Tibial artery (tissue), 4 donors: ENCODE results near the gene NPC1L1.

Experiments
- DNase-seq, 2 donors: peaks; one replicate each; pipeline ENCODE4 v3.0.0-alpha.2; 2019
- H3K27ac ChIP-seq, 2 donors: fragments of 200-600 bp; sonication (generic) in 1 of 2; 1 replicate in 1 of 2; 2 replicates in 1 of 2; pipeline ENCODE4 v1.5.1; 2018 to 2019; ENCODE audit warnings: mild to moderate bottlenecking in 1 of 2
- H3K27me3 ChIP-seq, 2 donors: fragments of 200-600 bp; sonication (generic) in 1 of 2; one replicate each; pipeline versions ENCODE4 v1.5.1 to v1.6.0; 2016 to 2019
- H3K36me3 ChIP-seq, 3 donors: fragments of 200-600 bp; sonication (generic) in 2 of 3; one replicate each; pipeline ENCODE4 v1.5.1; 2016 to 2019; ENCODE audit warnings: mild to moderate bottlenecking in 2 of 3
- H3K4me1 ChIP-seq, 4 donors: fragments of 200-600 bp; sonication (generic) in 2 of 4; 1 replicate in 3 of 4; 2 replicates in 1 of 4; pipeline ENCODE4 v1.5.1; 2016 to 2019
- H3K4me3 ChIP-seq, 2 donors: fragments of 200-600 bp; sonication (generic) in 1 of 2; 1 replicate in 1 of 2; 2 replicates in 1 of 2; pipeline ENCODE4 v1.5.1; 2018 to 2019; ENCODE audit warnings: mild to moderate bottlenecking in 2 of 2
- H3K9me3 ChIP-seq, 3 donors: fragments of 200-600 bp; sonication (generic) in 1 of 3; one replicate each; pipeline ENCODE4 v1.5.1; 2016 to 2019
- CTCF ChIP-seq, 2 experiments: fragments of 200-600 bp in 1 of 2; fragments of 450-650 bp in 1 of 2; IDR thresholded peaks; one replicate each; pipeline ENCODE4 v1.5.1; 2017 to 2019; ENCODE audit warnings: antibody characterized with exemption in 2 of 2, mild to moderate bottlenecking in 1 of 2, moderate library complexity in 1 of 2
- intact Hi-C: fragments of 100-400 bp; cut with DNase I; formaldehyde crosslinking; loops from one replicate; pipeline ENCODE4 v1.15.0; 2023; ENCODE audit warnings: low total_unique reads

NPC1L1 gene

GRCh38 chr7:44535348-44536064 lies 5.6 kb downstream of the NPC1L1 start:
- intact Hi-C loops, result no loop called here
- TF ChIP-seq CTCF (IDR thresholded peaks at IDR 0.05), result no peak
- Histone ChIP-seq H3K4me3 (no peak overlapping the region), H3K27ac (no peak overlapping the region), H3K36me3 (peaks cover 0 to 4% (median 0%) of the 10 kb centered on the region in 3 donors), H3K27me3 (no peaks in the 10 kb centered on the region), H3K4me1 (no peaks in the 10 kb centered on the region), H3K9me3 (no peaks in the 10 kb centered on the region)
- peak in 1 of 2 donors; percentile 58 for DNase-seq

GRCh38 chr7:44534501-44534900 lies 6.6 kb downstream of the NPC1L1 start:
- peak; percentile 7 to 28 for TF ChIP-seq CTCF (IDR thresholded peaks at IDR 0.05)
- no peaks in the 10 kb centered on the region for H3K4me1 ChIP-seq
- H3K9me3 ChIP-seq, result no peaks in the 10 kb centered on the region
- H3K4me3 ChIP-seq, result no peak overlapping the region
- H3K27me3 ChIP-seq, result no peaks in the 10 kb centered on the region
- peaks cover 0 to 4% (median 0%) of the 10 kb centered on the region in 3 donors for H3K36me3 ChIP-seq
- no peak for DNase-seq
- intact Hi-C loops, result no loop called here
- H3K27ac ChIP-seq, result no peak overlapping the region

- no peak for TF ChIP-seq CTCF (IDR thresholded peaks at IDR 0.05)
- Histone ChIP-seq H3K36me3 (peaks cover 0 to 4% (median 0%) of the 10 kb centered on the region in 3 donors), H3K27me3 (no peaks in the 10 kb centered on the region), H3K9me3 (no peaks in the 10 kb centered on the region), H3K27ac (no peak overlapping the region), H3K4me1 (no peaks in the 10 kb centered on the region), H3K4me3 (no peak overlapping the region)
- intact Hi-C loops, result no loop called here
- DNase-seq, result no peak
Observed at GRCh38 chr7:44534087-44534486, 7.0 kb downstream of the NPC1L1 start.

GRCh38 chr7:44533301-44534055 lies 7.7 kb downstream of the NPC1L1 start:
- H3K4me3 ChIP-seq, result no peak overlapping the region
- H3K9me3 ChIP-seq, result no peaks in the 10 kb centered on the region
- no peaks in the 10 kb centered on the region for H3K4me1 ChIP-seq
- H3K27ac ChIP-seq, result no peak overlapping the region
- H3K27me3 ChIP-seq, result no peaks in the 10 kb centered on the region
- intact Hi-C loops, result no loop called here
- no peak for TF ChIP-seq CTCF (IDR thresholded peaks at IDR 0.05)
- peak in 1 of 2 donors; percentile 61 for DNase-seq
- H3K36me3 ChIP-seq, result no peaks in the 10 kb centered on the region

- no peaks in the 10 kb centered on the region for H3K27me3 ChIP-seq
- peaks cover 0 to 1% (median 0%) of the 10 kb centered on the region in 3 donors for H3K36me3 ChIP-seq
- no peak overlapping the region for H3K4me3 ChIP-seq
- intact Hi-C loops, result no loop called here
- H3K9me3 ChIP-seq, result peaks cover 0 to 11% (median 5%) of the 10 kb centered on the region in 3 donors
- H3K4me1 ChIP-seq, result no peaks in the 10 kb centered on the region
- TF ChIP-seq CTCF (IDR thresholded peaks at IDR 0.05), result no peak
- H3K27ac ChIP-seq, result no peak overlapping the region
- no peak for DNase-seq
Observed at GRCh38 chr7:44531421-44532380, 9.4 kb downstream of the NPC1L1 start.
